GM21737 (cell line): ENCODE measurements around the gene SEMA6C.
"Not testable (repeated sequence)": the region's sequence is repeated elsewhere in the genome, so short reads cannot be mapped to it uniquely, and the experiment has no call there.

Experiments used
- ATAC-seq: cut with Tn5 transposase; IDR thresholded peaks from one replicate; pipeline ENCODE4 v1.9.1; 2021; ENCODE audit warnings: mild to moderate bottlenecking, moderate library complexity; ENCODE audit not compliant: unreplicated experiment

SEMA6C gene, protein sequence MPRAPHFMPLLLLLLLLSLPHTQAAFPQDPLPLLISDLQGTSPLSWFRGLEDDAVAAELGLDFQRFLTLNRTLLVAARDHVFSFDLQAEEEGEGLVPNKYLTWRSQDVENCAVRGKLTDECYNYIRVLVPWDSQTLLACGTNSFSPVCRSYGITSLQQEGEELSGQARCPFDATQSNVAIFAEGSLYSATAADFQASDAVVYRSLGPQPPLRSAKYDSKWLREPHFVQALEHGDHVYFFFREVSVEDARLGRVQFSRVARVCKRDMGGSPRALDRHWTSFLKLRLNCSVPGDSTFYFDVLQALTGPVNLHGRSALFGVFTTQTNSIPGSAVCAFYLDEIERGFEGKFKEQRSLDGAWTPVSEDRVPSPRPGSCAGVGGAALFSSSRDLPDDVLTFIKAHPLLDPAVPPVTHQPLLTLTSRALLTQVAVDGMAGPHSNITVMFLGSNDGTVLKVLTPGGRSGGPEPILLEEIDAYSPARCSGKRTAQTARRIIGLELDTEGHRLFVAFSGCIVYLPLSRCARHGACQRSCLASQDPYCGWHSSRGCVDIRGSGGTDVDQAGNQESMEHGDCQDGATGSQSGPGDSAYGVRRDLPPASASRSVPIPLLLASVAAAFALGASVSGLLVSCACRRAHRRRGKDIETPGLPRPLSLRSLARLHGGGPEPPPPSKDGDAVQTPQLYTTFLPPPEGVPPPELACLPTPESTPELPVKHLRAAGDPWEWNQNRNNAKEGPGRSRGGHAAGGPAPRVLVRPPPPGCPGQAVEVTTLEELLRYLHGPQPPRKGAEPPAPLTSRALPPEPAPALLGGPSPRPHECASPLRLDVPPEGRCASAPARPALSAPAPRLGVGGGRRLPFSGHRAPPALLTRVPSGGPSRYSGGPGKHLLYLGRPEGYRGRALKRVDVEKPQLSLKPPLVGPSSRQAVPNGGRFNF

GRCh38 chr1:151146412-151147131 is at the start of gene SEMA6C:
Gene SEMA6C, minus strand, starts transcription at chr1:151146631. Its CDS starts 4,010 bp downstream, at chr1:151142621.
- ATAC-seq: peak; percentile 98

DNA sequence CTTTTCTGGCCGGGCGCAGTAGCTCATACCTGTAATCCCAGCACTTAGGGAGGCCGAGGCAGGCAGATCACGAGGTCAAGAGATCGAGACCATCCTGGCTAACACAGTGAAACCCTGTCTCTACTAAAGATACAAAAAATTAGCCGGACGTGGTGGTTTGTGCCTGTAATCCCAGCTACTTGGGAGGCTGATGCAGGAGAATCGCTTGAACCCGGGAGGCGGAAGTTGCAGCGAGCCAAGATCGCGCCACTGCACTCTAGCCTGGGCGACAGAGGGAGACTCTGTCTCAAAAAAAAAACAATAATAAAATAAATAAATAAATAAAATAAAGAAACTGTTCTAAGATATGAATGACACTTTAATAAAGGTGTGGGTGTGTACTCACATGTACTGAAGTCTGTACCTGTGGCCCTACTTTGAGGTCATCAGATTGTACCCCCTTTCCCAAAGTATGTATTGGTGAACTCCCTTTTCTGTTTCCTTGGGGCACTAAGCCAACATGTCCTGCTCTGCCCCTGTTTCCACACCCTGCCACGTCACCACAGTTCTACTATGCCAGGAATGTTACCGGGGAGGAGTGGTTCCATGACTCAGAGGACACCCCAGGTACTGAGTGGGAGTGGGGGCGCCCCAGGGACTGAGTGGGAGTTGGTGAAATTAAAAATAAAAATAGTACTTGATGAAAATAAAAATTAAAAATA is 48.6 kb upstream of the SEMA6C start:
- not testable (repeated sequence) for ATAC-seq

DNA sequence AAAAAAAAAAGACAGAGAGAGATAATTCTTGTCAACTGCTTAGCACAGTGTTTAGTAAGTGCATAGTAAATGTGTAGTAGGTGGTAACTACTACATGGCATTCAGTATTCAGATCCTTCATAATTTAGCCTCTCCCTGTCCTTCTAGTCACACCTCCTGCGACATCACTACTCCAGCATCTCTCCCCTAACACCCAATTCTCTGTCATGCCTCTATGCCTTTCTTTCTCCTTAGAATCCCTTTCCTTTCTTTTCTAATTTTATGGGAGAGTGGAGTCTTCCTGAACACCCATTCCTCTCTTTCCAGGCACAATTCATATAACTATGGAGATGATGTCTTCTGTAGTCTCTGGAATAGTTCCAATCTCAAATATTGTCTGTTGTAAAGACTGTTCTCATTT is 47.4 kb upstream of the SEMA6C start:
- no peak for ATAC-seq

DNA sequence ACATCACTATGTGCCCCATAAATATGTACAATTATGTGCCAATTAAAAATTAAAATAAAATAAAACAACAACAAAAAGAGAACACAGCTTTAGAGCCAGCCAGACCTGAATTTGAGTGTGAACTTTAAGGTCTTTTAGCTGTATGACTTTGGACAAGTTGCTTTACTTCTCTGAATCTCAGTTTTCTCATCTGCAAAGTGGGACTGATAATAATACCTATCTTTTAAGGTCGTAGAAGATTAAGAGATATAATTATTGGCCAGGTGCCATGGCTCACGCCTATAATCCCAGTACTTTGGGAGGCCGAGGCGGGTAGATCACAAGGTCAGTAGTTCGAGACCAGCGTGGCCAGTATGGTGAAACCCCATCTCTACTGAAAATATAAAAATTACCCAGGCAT is 46.9 kb upstream of the SEMA6C start:
- no peak for ATAC-seq

DNA sequence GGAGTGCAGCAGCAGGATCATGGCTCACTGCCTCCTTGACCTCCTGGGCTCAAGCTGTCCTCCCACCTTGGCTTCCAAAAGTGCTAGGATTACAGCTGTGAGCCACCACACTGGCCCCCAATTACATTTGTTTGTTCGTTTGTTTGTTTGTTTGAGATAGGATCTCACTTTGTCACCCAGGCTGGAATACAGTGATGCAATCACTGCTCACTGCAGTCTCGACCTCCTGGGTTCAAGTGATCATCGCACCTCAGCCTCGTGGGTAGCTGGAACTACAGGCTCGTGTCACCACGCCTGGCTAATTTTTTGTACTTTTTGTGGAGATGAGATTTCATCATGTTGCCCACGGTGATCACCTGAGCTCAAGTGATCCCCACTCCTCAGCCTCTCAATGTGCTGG is 45.6 kb upstream of the SEMA6C start:
- ATAC-seq: no peak

DNA sequence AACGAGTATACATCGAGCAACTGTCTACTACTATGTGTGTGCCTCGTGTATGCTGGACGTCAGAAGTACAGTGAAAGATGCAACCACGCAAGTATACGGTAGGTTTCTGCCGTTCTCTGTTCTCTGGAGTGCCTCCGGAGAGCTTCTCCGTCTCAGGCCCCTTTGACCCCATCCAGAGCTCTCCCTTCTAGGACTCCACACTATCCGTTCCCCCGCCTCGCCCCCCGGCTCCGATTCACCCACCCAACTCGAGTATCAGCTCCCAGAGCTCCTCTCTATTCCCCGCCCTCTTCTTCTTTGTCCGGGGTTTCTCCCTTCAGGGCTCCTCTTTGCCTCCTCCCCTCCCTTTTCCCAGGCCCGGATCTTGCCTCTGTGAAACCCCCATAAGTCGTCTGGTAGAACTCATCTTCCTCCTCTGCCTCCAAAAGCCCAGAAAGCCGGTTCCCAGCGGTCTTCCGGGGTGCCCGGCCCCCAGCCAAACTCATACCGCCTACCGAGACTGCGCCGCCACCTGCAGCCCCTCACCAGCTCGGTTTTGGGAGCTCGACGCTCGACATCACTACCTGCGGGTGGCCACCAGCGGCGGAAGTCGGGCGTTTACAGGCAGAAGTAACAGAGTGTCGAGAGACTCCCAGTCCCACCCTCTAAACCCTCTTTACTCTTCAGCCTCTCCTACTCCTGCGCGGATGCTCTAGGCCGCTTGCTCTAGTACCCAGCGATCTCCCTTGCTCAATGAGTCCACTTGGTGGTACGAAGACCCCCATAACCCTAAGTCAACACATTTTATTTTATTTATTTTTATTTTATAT is 43.4 kb upstream of the SEMA6C start, which contains the start of gene VPS72:
VPS72 (minus strand) TSS at position 561 of the 809 bp plus-strand sequence; CDS start at position 485, 76 bp downstream.
- peak; percentile 87 for ATAC-seq

- ATAC-seq: not testable (repeated sequence)
These were observed 42.2 kb upstream of the SEMA6C start for GRCh38 chr1:151188667-151189066.

GRCh38 chr1:151187205-151187604 is 40.8 kb upstream of the SEMA6C start:
- no peak for ATAC-seq

DNA sequence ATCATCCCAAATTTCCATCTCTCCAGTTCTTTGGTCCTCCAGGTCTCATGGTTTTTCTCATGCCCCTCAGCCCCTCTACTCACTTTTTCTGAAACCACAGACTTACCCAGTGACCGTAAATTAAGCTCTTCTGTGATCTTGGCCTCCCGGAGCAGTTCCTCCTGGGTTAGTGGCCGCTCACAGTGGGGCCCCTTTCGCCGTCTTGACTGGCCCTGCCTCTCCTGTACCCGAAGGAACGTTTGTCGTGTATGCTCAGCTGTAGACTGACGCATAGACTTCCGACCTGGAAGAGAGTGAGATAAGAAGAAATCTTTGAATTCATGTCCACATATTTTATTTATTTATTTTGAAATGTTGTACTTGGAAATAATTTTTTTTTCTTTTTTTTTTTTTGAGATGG is 37.8 kb upstream of the SEMA6C start:
- no peak for ATAC-seq

- ATAC-seq: no peak
These were observed 30.1 kb upstream of the SEMA6C start for GRCh38 chr1:151176514-151177045.

DNA sequence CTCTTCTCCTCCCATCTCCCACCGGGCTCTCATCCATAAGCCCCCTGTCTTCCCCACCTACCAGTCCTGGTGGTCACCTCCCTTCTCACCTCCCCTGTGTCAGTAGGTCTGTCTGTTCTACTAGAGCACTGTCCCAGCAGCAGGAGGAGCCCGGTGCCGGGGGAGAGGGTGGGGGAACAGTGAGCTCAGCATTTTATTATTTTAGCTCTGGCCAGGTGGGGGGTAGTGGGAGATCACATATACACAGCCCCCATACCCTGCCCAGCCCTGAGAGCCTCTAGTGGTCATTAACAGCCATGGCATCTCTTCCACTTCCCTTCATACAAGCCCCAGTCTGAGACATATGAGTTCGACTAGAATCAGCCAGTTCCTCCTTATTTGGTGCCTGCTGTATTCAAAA is 29.4 kb upstream of the SEMA6C start, which contains the start of gene TMOD4:
TMOD4 (minus strand) TSS at position 119 of the 400 bp plus-strand sequence. CDS start 1,106 bp downstream, outside the sequence.
- no peak for ATAC-seq

GRCh38 chr1:151175041-151175741 is 28.8 kb upstream of the SEMA6C start:
- ATAC-seq: no peak

DNA sequence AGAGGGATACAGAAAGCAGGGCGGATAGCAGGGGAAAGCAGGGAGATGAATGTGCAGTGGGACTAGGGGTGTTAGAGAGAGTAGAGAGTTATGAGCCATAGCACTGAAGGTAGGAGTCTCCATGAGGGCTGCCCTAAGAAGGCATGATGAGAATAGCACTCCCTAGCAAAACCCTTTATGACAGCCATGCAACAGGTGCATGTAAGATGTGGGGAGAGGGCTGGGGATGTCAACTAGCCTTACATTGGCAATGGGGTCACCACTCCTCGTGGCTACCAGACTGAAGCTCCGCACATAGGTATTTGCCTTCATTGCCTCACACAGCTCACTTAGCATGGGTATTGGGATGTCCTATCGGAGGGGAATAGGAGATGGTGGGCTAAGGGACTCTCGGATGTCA is 24.8 kb upstream of the SEMA6C start:
- ATAC-seq: no peak

GRCh38 chr1:151167116-151167515 is 20.7 kb upstream of the SEMA6C start:
- ATAC-seq: no peak

DNA sequence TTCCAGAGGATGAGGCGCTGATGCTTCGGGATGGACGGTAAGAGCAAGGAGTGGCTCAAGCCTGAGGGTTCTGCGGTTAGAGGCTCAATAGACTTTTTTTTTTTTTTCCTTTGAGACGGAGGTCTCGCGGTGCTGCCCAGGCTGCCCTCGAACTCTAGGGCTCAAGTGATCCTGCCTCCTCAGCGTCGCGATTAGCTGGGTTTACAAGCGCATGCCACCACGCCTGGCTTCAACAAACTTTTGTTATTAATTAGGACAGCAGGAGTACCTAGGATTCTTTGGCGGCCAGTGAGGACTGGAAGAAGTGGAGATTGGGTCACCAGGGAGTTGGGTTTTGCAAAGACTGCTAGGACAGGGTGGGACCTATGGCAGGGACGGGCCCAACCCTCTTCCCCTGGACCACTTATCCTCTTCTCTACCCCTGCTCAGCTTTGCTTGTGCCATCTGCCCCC is 20.1 kb upstream of the SEMA6C start:
- ATAC-seq: no peak

DNA sequence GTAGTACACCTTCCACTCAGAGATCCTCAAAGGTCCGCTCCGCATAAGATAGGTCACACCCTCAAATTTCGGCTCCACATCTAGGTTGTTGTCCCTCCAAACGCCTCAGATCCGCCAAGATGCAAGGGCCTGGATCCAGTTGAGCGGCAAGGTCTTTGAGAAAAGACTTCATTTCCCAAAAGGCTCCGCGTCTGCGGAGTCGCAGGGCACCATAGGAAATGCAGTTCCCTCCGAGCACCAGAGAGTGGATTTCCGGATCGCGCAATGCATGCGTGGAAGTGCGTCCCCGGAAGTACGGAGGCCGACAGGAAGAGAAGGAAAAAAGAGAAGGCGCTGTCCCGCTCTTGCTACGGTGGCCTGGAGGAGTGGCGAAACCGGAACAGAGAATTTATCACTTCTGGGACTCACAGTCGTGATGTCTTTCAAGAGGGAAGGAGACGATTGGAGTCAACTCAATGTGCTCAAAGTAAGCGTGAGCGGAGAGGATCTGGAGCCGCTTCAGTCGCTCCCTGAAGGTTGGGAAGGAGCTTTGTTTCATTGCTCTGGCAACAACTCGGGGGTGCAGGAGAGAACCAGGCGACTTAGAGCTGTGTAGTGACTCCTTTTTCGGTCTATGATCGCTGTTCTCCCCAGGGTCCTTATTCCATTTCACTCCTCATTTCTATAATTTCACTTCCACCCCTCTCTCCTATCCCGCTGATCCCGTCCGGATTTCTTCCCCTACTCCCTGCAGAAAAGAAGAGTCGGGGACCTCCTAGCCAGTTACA is 19.5 kb upstream of the SEMA6C start, which contains the start of the genes LYSMD1 and SCNM1:
LYSMD1 (minus strand) TSS at position 165 of the 767 bp plus-strand sequence. CDS start 644 bp downstream, outside the sequence.
SCNM1 (plus strand) TSS at position 407 of the 767 bp plus-strand sequence; CDS start at position 416, 9 bp downstream.
- ATAC-seq: peak; percentile 75

DNA sequence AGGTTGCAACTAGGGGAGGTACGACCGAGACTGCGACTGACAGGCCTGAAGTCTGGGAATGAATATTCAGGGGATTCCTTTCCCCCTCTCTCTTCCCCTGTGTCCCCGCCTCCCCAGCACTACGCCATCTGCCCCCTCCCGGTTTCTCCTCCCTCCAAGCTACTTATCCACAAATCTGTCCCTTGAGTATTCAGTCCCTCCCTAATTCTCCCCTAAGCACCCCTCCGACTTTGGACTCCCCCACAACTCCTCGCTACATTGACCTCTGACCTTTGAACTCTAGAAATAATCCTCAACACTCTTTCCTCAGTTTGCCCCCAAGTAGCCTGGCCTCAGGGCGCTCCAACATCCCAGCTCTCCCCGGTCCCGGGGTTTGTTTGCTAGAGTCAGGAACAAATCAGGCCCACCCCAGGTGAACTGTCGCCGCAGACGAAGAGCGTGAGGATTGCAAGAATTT is 18.9 kb upstream of the SEMA6C start:
- ATAC-seq: no peak
